ENCODE data around the gene KRT80. TPM values are rescaled to one million over a fixed set of nuclear protein-coding genes. Genes with fewer than 3 reads are reported as not detected.

The KRT80 gene
- polyA plus RNA-seq, 3 donors: 0.18 to 0.52 (median 0.37) TPM

DNA sequence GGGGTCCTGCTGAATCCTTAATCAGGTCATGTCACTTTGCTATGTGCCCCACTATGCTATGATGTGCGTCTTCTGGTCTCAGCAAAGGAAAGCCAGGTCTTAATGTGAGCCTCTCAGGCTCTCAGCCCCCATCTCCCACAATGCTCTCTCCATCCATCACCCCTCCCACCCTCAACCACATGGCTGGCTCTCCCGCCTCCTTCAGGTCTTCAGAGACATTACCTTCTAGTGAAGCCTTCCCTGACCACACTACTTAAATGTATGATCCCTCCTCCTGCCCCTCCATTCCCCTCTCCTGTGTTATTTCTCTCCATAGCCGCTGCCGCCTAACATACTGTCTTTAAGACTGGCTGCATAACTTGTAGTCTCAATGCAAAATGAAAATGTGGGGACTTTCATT is 50.5 kb downstream of the KRT80 start:
- no peak overlapping the region for H3K9ac ChIP-seq (ENCODE audit: insufficient read depth, low read length, poor library complexity, severe bottlenecking)
- WGBS (ENCODE audit: insufficient coverage): 92% methylated on average over 2 of the region's 4 CpGs

DNA sequence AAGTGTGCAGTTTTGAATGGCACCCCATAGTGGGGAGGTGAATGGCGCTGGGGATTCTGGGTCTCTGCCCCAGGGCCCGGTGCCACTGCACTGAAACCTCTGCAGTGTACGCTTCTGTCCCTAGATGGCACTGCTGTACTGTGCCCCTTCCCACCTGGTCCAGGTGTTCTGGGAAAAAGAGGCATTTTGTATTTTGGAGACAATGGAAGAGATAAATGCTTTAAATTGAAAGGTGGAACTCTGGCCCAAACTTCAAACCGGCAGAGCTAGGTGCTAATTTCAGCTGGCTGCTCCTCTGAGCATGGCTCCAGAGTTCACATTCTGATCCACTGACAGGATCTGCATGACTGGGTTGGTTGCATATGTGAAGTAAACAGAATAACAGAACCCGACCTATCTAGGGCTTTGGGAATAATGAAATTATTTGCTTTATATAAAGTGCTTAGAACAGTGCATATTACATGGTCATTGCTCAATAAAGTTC is 52.2 kb downstream of the KRT80 start:
- Histone ChIP-seq H3K36me3 (replicated peaks in 1 of 2; ENCODE audit: control insufficient read depth in 1 of 2, insufficient read depth in 2 of 2, low read length in 2 of 2) (no peaks in the 10 kb centered on the region), H3K9me3 (replicated peaks in 1 of 2; ENCODE audit: control insufficient read depth in 1 of 2, insufficient read depth in 1 of 2, low read length in 2 of 2) (no peaks in the 10 kb centered on the region), H3K4me1 (ENCODE audit: control insufficient read depth in 1 of 2, insufficient read depth in 2 of 2, low read length in 2 of 2) (no peaks in the 10 kb centered on the region), H3K27ac (ENCODE audit: low read depth in 1 of 2, low read length in 2 of 2) (no peak overlapping the region), H3K79me2 (ENCODE audit: insufficient read depth, low read length) (no peaks in the 10 kb centered on the region), H4K20me1 (ENCODE audit: insufficient read depth, low read length) (no peaks in the 10 kb centered on the region), H3K4me2 (replicated peaks; ENCODE audit: extremely low read depth, low read length, poor library complexity, severe bottlenecking) (no peak overlapping the region), H2AFZ (ENCODE audit: insufficient read depth, low read depth, low read length, poor library complexity, severe bottlenecking) (no peak overlapping the region), H3K27me3 (ENCODE audit: control insufficient read depth in 2 of 2, insufficient read depth in 2 of 2, low read length in 2 of 2) (peaks cover 0 to 9% of the 10 kb centered on the region in 2 donors), H3K4me3 (replicated peaks in 1 of 3; ENCODE audit: low read depth in 2 of 3, low read length in 3 of 3) (no peak overlapping the region), H3K9ac (ENCODE audit: insufficient read depth, low read length, poor library complexity, severe bottlenecking) (no peak overlapping the region)
- TF ChIP-seq, protein P1, sequence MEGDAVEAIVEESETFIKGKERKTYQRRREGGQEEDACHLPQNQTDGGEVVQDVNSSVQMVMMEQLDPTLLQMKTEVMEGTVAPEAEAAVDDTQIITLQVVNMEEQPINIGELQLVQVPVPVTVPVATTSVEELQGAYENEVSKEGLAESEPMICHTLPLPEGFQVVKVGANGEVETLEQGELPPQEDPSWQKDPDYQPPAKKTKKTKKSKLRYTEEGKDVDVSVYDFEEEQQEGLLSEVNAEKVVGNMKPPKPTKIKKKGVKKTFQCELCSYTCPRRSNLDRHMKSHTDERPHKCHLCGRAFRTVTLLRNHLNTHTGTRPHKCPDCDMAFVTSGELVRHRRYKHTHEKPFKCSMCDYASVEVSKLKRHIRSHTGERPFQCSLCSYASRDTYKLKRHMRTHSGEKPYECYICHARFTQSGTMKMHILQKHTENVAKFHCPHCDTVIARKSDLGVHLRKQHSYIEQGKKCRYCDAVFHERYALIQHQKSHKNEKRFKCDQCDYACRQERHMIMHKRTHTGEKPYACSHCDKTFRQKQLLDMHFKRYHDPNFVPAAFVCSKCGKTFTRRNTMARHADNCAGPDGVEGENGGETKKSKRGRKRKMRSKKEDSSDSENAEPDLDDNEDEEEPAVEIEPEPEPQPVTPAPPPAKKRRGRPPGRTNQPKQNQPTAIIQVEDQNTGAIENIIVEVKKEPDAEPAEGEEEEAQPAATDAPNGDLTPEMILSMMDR (IDR thresholded peaks at IDR 0.05): peak; percentile 55
- H3K27ac Mint-ChIP-seq: peak overlapping the region in 1 of 7 donors; percentile 5
- intact Hi-C loops (cut with micrococcal nuclease): no loop called here
- DNase-seq: no peak
- no peaks in the 10 kb centered on the region for H3K36me3 Mint-ChIP-seq
- H3K4me3 Mint-ChIP-seq: peak overlapping the region in 1 of 2 donors; percentile 57
- WGBS (ENCODE audit: insufficient coverage): 41% methylated on average over 4 of the region's 5 CpGs
- peaks cover 2% of the 10 kb centered on the region for H3K4me1 Mint-ChIP-seq
- no peaks in the 10 kb centered on the region for H3K9me3 Mint-ChIP-seq
- H3K27me3 Mint-ChIP-seq (ENCODE audit: low read depth in 3 of 3): peaks cover 25 to 38% (median 28%) of the 10 kb centered on the region in 3 donors

More for the DNA sequence above, 50.5 kb downstream of the KRT80 start:
- no peaks in the 10 kb centered on the region for H3K36me3 Mint-ChIP-seq
- Histone ChIP-seq H3K4me1 (ENCODE audit: control insufficient read depth in 1 of 2, insufficient read depth in 2 of 2, low read length in 2 of 2) (no peaks in the 10 kb centered on the region), H3K27ac (ENCODE audit: low read depth in 1 of 2, low read length in 2 of 2) (no peak overlapping the region), H3K27me3 (ENCODE audit: control insufficient read depth in 2 of 2, insufficient read depth in 2 of 2, low read length in 2 of 2) (peaks cover 0 to 9% of the 10 kb centered on the region in 2 donors), H2AFZ (ENCODE audit: insufficient read depth, low read depth, low read length, poor library complexity, severe bottlenecking) (no peak overlapping the region), H3K36me3 (replicated peaks in 1 of 2; ENCODE audit: control insufficient read depth in 1 of 2, insufficient read depth in 2 of 2, low read length in 2 of 2) (no peaks in the 10 kb centered on the region), H3K9me3 (replicated peaks in 1 of 2; ENCODE audit: control insufficient read depth in 1 of 2, insufficient read depth in 1 of 2, low read length in 2 of 2) (no peaks in the 10 kb centered on the region), H4K20me1 (ENCODE audit: insufficient read depth, low read length) (no peaks in the 10 kb centered on the region), H3K79me2 (ENCODE audit: insufficient read depth, low read length) (no peaks in the 10 kb centered on the region), H3K4me3 (replicated peaks in 1 of 3; ENCODE audit: low read depth in 2 of 3, low read length in 3 of 3) (no peak overlapping the region), H3K4me2 (replicated peaks; ENCODE audit: extremely low read depth, low read length, poor library complexity, severe bottlenecking) (no peak overlapping the region)
- H3K4me3 Mint-ChIP-seq: no peak overlapping the region
- no peak for DNase-seq
- TF ChIP-seq, protein P1 (IDR thresholded peaks at IDR 0.05): no peak
- intact Hi-C loops (cut with micrococcal nuclease): no loop called here
- peaks cover 19 to 28% (median 25%) of the 10 kb centered on the region in 3 donors for H3K27me3 Mint-ChIP-seq (ENCODE audit: low read depth in 3 of 3)
- H3K9me3 Mint-ChIP-seq: no peaks in the 10 kb centered on the region
- H3K27ac Mint-ChIP-seq: peak overlapping the region in 1 of 7 donors; percentile 22
- H3K4me1 Mint-ChIP-seq: peaks cover 2% of the 10 kb centered on the region
